ENCODE results near the gene POLK.
"Not testable (repeated sequence)": the region's sequence is repeated elsewhere in the genome, so short reads cannot be mapped to it uniquely, and the experiment has no call there.

POLK gene

DNA sequence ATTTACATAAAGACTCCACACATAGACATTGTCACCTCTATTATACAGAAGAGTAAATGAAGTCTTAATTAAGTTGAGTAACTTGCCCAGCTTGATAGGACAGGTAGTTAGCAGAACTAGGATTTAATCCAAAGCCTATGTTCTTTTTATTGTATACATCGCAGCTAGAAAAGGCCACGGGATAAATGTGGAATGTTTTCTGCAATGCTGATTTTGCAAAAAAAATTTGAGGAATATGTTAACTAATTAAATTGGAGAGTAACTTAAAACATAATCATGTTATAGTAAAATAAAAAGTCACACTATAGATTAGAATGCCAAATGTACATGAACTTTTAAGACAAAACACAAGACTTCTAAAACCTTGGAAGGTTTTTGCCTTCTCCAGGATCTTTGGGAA, 41.1 kb downstream of the POLK start:
- DNase-seq = no peak

GRCh38 chr5:75553358-75553757, 41.7 kb downstream of the POLK start:
- DNase-seq = no peak

DNA sequence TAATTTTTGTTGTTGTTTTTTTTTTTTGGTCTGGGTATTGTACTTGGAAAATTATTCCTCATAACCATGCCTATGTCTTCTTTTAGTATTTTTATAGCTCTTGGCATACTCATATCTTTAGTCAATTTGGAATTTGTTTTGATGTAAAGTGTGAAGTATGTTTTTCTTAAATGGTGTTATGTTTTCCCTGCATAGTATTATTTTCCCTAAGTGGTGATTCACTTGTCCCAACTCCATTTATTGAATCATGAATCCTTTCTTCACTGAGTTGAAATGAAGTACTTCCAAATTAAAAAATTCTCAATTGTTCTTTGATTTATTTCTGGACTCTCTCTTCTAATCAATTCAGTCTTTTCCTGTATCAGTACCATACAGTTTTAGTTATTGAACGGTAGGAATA, 46.5 kb downstream of the POLK start:
- no peak for DNase-seq

DNA sequence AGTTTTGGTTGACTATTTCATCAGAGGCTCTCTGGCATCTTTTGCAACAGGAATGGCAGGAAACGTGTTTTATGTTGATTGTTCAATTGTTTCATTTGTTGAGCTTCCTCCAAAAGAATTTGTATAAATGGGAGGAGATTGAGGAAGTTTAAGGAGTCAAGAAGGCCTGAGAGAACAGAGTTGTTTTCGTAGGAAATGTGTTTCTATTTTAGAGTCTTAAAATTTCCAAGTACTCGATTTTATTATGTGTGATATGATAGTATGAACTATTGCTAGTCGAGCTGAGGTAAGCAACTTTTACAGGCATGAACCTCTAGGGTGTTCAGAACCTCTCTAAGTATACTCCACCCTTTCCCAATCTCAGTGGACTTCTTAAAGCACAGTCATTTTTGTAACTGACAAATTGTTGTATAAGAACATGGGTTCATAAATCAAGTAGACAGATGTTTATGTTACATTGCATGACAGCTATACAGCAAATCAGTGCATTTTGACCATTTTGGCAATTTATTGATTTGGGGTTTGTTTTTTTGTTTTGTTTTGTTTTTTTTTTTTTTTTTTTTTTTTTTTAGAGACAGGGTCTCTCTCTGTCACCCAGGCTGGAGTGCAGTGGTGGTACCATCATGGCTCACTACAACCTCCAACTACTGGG, 47.4 kb downstream of the POLK start:
- DNase-seq = no peak

DNA sequence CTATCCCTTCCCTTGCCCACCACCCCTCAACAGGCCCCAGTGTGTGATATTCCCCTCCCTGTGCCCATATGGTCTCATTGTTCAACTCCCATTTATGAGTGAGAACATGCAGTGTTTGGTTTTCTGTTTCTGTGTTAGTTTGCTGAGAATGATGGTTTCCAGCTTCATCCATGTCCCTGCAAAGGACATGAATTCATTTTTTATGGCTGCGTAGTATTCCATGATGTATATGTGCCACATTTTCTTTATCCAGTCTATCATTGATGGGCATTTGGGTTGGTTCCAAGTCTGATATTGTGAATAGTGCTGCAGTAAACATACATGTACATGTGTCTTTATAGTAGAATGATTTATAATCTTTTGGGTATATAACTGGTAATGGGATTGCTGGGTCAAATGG, 49.0 kb downstream of the POLK start:
- DNase-seq = not testable (repeated sequence)

- DNase-seq = not testable (repeated sequence)
These were observed 54.5 kb downstream of the POLK start for GRCh38 chr5:75565991-75566709.

- peak; percentile 92 for DNase-seq
These were observed 55.1 kb downstream of the POLK start for GRCh38 chr5:75566710-75567309.

GRCh38 chr5:75567710-75568109, 56.0 kb downstream of the POLK start:
- DNase-seq = peak; percentile 37

DNA sequence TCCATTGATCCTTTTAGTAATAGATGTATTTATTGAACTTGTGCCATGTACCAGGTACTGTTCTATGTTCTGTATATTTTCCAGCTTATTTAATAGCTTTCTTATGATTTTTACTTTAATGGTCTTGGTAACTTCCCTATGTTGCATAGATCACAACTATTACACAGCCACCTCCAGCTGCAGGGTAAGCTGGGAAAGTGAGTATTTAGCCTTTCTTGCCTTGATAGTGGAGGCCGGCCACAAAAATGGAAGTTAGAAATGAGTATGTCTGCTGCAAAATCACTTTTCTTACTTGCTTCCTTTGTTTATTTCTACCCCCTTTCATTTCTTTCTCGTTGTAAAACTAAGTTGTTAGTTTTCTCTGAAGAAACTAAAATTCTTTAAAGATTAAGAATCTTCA, 56.5 kb downstream of the POLK start:
- no peak for DNase-seq

GRCh38 chr5:75571547-75571946, 59.9 kb downstream of the POLK start:
- DNase-seq = no peak

- no peak for DNase-seq
These were observed 63.1 kb downstream of the POLK start for GRCh38 chr5:75574791-75575190.

GRCh38 chr5:75578280-75578679, 66.6 kb downstream of the POLK start:
- DNase-seq = not testable (repeated sequence)

GRCh38 chr5:75584641-75585040, 73.0 kb downstream of the POLK start:
- no peak for DNase-seq

DNA sequence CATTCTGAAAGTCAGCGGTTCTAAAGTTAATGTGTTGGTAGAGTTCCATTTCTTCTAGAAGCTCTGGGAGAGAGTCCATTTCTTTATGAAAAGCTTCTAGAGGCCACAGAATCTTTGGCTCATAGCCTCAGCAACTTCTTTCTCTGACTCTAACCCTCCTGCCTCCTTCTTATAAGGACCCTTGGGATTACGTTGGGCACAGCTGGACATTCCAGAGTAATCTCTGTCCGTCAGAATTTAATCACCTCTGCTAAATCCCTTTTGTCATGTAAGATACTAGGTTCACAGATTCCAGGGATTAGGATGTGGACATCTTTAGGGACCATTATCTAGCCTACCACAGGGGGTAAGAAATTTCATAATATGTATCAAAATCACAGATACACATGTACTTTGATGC, 77.0 kb downstream of the POLK start:
- DNase-seq = peak; percentile 53

DNA sequence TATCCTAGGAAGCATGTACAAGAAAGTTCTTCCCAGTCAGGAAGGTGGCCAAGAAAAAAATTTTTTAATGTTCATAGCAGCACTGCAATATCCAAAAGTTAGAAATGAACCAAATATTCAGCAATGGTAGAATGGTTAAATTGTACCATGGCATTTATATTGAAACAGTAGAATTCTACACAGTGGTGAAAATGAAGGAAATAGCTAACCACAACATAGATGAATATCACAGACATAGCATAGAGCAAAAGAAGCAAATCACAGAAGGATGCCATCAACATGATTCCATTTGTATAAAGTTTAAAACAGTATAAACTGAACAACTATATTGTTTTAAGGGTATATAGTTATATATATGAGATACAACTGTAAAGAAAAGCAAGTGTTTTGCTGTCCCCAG, 88.8 kb downstream of the POLK start:
- DNase-seq = no peak

GRCh38 chr5:75601567-75601966, 89.9 kb downstream of the POLK start:
- DNase-seq = no peak

DNA sequence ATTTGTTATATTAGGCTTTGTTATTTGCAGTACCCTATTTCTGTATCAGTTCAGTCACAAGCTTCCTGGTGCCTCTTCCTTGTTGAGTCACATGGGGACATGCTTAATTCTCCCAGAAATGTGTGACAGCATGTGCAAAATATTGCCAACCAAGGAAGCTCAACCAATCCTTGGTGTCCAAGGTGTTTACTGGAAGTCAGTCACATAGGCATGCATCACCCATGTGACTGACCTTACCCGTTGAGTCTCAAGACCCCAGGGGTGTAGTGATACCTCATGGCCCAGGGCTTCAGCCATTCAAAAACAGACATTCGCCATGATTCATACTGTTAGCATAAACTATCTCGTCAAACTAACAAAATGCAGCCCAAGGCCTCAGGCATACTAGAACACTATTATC, 90.3 kb downstream of the POLK start:
- no peak for DNase-seq

DNA sequence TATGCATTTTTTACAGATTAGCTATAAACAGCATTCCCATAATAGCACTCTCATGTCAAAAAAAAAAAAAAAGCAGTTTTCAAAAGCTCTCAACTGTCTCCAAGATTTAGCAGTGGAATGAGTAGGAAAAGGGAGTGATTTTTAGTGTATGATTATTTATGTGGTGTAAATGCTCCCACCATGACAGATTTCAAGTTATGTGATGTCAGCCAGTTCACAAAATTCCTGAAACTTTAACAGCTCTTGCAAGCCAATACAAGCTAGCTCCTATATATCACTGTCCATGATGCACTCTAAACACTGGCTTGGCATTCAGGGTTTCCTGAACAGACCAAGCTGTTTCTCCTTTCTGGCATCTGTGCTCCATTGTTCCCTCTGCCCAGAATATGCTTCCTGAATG, 91.7 kb downstream of the POLK start:
- peak; percentile 65 for DNase-seq

- no peak for DNase-seq
These were observed 92.1 kb downstream of the POLK start for GRCh38 chr5:75603821-75604220.

DNA sequence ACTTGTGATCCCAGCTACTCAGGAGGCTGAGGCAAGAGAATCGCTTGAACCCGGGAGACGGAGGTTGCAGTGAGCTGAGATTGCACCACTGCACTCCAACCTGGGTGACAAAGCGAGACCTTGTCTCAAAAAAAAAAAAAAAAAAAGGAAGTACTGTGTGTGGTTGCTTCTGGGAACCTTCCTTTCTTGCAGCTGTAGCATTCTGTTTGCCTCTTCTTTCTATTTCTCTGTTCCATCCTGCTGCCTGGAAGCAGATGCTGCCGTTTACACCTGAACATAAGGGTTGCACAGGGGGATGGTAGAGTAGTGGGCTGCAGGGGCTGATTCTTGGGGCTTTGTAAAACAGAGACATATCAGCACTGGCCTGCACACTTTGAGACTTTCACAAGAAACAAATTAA, 95.7 kb downstream of the POLK start:
- not testable (repeated sequence) for DNase-seq

DNA sequence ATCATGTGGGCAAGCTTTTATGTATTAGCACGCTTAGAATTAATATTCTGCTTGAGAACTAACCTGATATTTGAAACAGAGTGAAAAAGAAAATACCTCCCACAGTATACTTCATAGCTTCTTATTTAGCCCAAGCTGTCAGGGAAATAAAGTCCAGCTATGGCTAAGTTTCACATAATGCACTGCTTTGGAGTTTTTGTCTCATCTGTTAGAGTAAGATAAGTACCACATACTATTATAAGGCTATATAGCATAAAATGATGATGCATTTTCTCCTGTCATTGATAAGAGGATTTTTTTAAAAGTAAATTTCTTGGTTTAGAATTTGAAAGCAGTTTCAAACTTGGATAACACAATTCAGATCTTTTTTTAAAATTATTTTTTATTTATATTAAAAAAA, 97.2 kb downstream of the POLK start:
- no peak for DNase-seq

GRCh38 chr5:75610201-75610600, 98.5 kb downstream of the POLK start:
- DNase-seq = no peak

- not testable (repeated sequence) for DNase-seq
These were observed 99.2 kb downstream of the POLK start for GRCh38 chr5:75610859-75611310.

Data from fibroblast of upper back skin (primary cell).